K562 (cell line): ENCODE results near the gene CCDC138. TPM values are rescaled to one million over a fixed set of nuclear protein-coding genes. Genes with fewer than 3 reads are reported as not detected.
A peak's percentile ranks its signal among the peaks of the same experiment; 100 is the strongest.

Experiments used
- ATAC-seq: fragments of 200-7000 bp; cut with Tn5 transposase; 3 replicates; pipeline ENCODE4 v1.9.1; 2020; ENCODE audit warnings: moderate library complexity
- BruUV-seq: library from RNA; stranded (reverse); fragments of 400-500 nt; replicated peaks from 2 replicates; lab custom pipeline; 2021; lab: Mats Ljungman, UMichigan
- CTCF ChIA-PET: fragments of 300-600 bp; formaldehyde crosslinking; extraction: SDS; loops from one replicate; lab custom pipeline; 2021; ENCODE audit warnings: low intra/inter-chr PET ratio; lab: Yijun Ruan, JAX
- POLR2A ChIA-PET: fragments of 300-600, 350-650 bp; sonication (Branson Sonifier 250); formaldehyde crosslinking; extraction: SDS; loops from one replicate; lab custom pipeline; 2021; ENCODE audit warnings: antibody characterized with exemption, inconsistent platforms; lab: Yijun Ruan, JAX
- DNase-seq, 4 experiments: peaks; one replicate each; pipeline versions ENCODE4 v3.0.0 to v3.0.0-alpha.2; 2011 to 2018; ENCODE audit warnings: low spot score in 3 of 4, mixed read lengths in 3 of 4; ENCODE audit errors: extremely low read depth in 1 of 4
- FAIRE-seq: peaks from 2 replicates; lab custom pipeline; 2011; peaks lifted over from hg19 to GRCh38; lab: Jason Lieb, UNC
- H2AFZ ChIP-seq: 2 replicates; pipeline ENCODE4 v1.6.0; 2011; ENCODE audit warnings: low read depth, low read length, control low read depth, inconsistent platforms
- H3K27ac ChIP-seq: fragments of 200-600 bp; 3 replicates; pipeline ENCODE4 v1.8.0; 2011; ENCODE audit warnings: low read depth, mild to moderate bottlenecking, control low read depth, inconsistent platforms, low read length, moderate library complexity, mixed read lengths; ENCODE audit errors: extremely low read depth
- H3K27me3 ChIP-seq, 2 experiments: fragments of 300-600 bp in 1 of 2; 2 replicates in 1 of 2; 3 replicates in 1 of 2; pipeline versions ENCODE4 v1.6.0 to v1.8.0; 2011; ENCODE audit warnings: inconsistent platforms in 2 of 2, low read length in 2 of 2, mild to moderate bottlenecking in 1 of 2, mixed read lengths in 1 of 2, moderate library complexity in 1 of 2; ENCODE audit not compliant: control insufficient read depth in 2 of 2, insufficient read depth in 2 of 2
- H3K36me3 ChIP-seq: fragments of 300-600 bp; 3 replicates; pipeline ENCODE4 v1.8.0; 2011; ENCODE audit warnings: mild to moderate bottlenecking, low read length, inconsistent platforms; ENCODE audit not compliant: control insufficient read depth, insufficient read depth
- H3K4me1 ChIP-seq, 2 experiments: fragments of 200-600 bp in 1 of 2; replicated peaks in 1 of 2; 2 replicates in 1 of 2; 3 replicates in 1 of 2; pipeline versions ENCODE4 v1.5.1 to v1.8.0; 2011; ENCODE audit warnings: inconsistent platforms in 2 of 2, low read length in 2 of 2, mild to moderate bottlenecking in 1 of 2, mixed read lengths in 1 of 2, moderate library complexity in 1 of 2; ENCODE audit not compliant: control insufficient read depth in 2 of 2, insufficient read depth in 2 of 2
- H3K4me2 ChIP-seq: 2 replicates; pipeline ENCODE4 v1.6.1; 2011; ENCODE audit warnings: low read length, control low read depth, inconsistent platforms, mixed read lengths; ENCODE audit not compliant: insufficient read depth
- H3K4me3 ChIP-seq: fragments of 200-600 bp; sonication (generic), shearing (Covaris generic); 2 replicates; pipeline ENCODE4 v1.5.1; 2016; ENCODE audit warnings: control low read depth, inconsistent platforms
- H3K79me2 ChIP-seq: fragments of 200-600 bp; 3 replicates; pipeline ENCODE4 v1.8.0; 2011; ENCODE audit warnings: low read length, inconsistent platforms; ENCODE audit not compliant: control insufficient read depth, insufficient read depth
- H3K9ac ChIP-seq, 2 experiments: 2 replicates each; pipeline versions ENCODE4 v1.6.0 to v1.6.1; 2011; ENCODE audit warnings: low read depth in 2 of 2, low read length in 2 of 2, control low read depth in 1 of 2, inconsistent platforms in 1 of 2, mild to moderate bottlenecking in 1 of 2, mixed read lengths in 1 of 2; ENCODE audit not compliant: insufficient read depth in 1 of 2
- H3K9me1 ChIP-seq: one replicate; pipeline ENCODE4 v1.6.0; 2011; ENCODE audit warnings: inconsistent platforms, mild to moderate bottlenecking, low read length, moderate library complexity; ENCODE audit not compliant: control insufficient read depth, insufficient read depth
- H3K9me3 ChIP-seq: replicated peaks from 2 replicates; pipeline ENCODE4 v1.5.1; 2011; ENCODE audit warnings: low read depth, low read length, inconsistent platforms; ENCODE audit not compliant: control insufficient read depth, insufficient read depth
- H4K20me1 ChIP-seq: replicated peaks from 2 replicates; pipeline ENCODE4 v1.6.1; 2011; ENCODE audit warnings: low read length, inconsistent platforms, mixed read lengths; ENCODE audit not compliant: control insufficient read depth, insufficient read depth
- GABPA ChIP-seq: fragments of 200-800 bp; sonication (Bioruptor generic); conservative IDR thresholded peaks from 2 replicates; pipeline ENCODE4 v1.6.1; 2016; ENCODE audit warnings: low read depth, missing genetic modification characterization, missing compliant biosample characterization
- KLF13 ChIP-seq: fragments of 450-650 bp; IDR thresholded peaks from 2 replicates; pipeline ENCODE4 v1.6.1; 2016; ENCODE audit warnings: missing genetic modification characterization, low read depth, mild to moderate bottlenecking, missing compliant biosample characterization, moderate library complexity, borderline replicate concordance
- SAFB ChIP-seq: fragments of 200-400 bp; formaldehyde crosslinking; IDR thresholded peaks from 2 replicates; pipeline ENCODE4 v1.6.1; 2017; ENCODE audit warnings: low read depth, low read length, borderline replicate concordance
- WGBS: fragments of 100-300 bp; shearing (Covaris generic); methylation state at CpG from one replicate; pipeline ENCODE4 v1.1.6; 2016; ENCODE audit warnings: low coverage, mixed read lengths; ENCODE audit not compliant: insufficient coverage; ENCODE audit errors: missing lambda C conversion rate; 5-methylcytosine and 5-hydroxymethylcytosine counted together
- in situ Hi-C: fragments of 300-500 bp; cut with MboI; formaldehyde crosslinking; loops from 4 replicates; pipeline ENCODE4 v1.15.0; 2018; ENCODE audit warnings: inconsistent platforms, mixed read lengths
- intact Hi-C: fragments of 100-400 bp; cut with micrococcal nuclease; formaldehyde crosslinking; loops from 2 replicates; pipeline ENCODE4 v1.14.2; 2022
- polyA plus RNA-seq, 8 experiments: library from polyadenylated mRNA; depleted of rRNA in 4 of 8; stranded (reverse) in 5 of 8; unstranded in 3 of 8; fragments of >200 nt; fragmentation: Nextera tagmentation in 2 of 8; fragmentation: Illumina TruSeq in 1 of 8; extraction: Ambion mirVana in 2 of 8; extraction: Trizol in 1 of 8; gene quantifications; 2 replicates each; pipeline versions ENCODE4 v1.2.1 to v1.2.3, GENCODE V29; 2011 to 2014; ENCODE audit warnings: inconsistent platforms in 1 of 8, missing spikeins in 1 of 8
- total RNA-seq, 7 experiments: library from RNA; depleted of rRNA in 6 of 7; stranded (reverse); fragments of >200 nt in 6 of 7; fragmentation: Illumina TruSeq in 2 of 7; extraction: Trizol in 2 of 7; gene quantifications; 2 replicates each; pipeline versions ENCODE4 v1.2.1 to v1.2.3, GENCODE V29; 2011 to 2021; ENCODE audit warnings: low replicate concordance in 1 of 7
- TF ChIP-seq, protein P1 (sequence below): fragments of 450-650 bp; IDR thresholded peaks from 2 replicates; pipeline ENCODE4 v1.6.1; 2018; ENCODE audit warnings: mild to moderate bottlenecking, low read depth; ENCODE audit not compliant: partially characterized antibody

Gene CCDC138
- total and polyA plus RNA-seq, 9 of the 15 experiments (the other 6 are each of a cell fraction or from before 2014, with no cell fraction given), result 17.5 to 44.6 (median 26.7) TPM

DNA sequence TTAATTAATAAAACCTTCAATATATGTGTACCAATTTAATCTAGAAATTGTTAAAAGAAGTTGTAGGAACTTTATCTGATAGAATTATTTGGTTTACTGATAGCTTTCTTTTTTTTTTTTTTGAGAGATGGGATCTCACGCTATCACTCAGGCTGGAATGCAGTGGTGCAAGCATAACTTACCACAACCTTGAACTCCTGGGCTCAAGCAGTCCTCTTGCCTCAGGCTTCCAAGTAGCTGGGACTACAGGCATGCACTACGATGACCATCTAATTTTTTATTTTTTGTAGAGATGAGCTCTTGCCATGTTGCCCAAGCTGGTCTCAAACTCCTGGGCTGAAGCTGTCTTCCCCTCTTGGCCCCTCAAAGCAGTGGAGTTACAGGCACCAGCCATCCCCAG, 66.8 kb downstream of the CCDC138 start:
- Histone ChIP-seq H3K27me3 (no peaks in the 10 kb centered on the region), H3K9ac (no peak overlapping the region), H3K4me2 (no peak overlapping the region), H3K36me3 (peaks cover 52% of the 10 kb centered on the region; the same call in 2 of the 3 replicates), H3K79me2 (no peaks in the 10 kb centered on the region), H2AFZ (no peak overlapping the region), H3K27ac (no peak overlapping the region), H3K9me3 (no peaks in the 10 kb centered on the region), H4K20me1 (no peaks in the 10 kb centered on the region), H3K4me1 (no peaks in the 10 kb centered on the region), H3K9me1 (no peaks in the 10 kb centered on the region), H3K4me3 (no peak overlapping the region)
- POLR2A ChIA-PET, result no interaction called here
- ATAC-seq (no peak), DNase-seq (no peak), FAIRE-seq (no peak)
- intact Hi-C loops (no loop called here), in situ Hi-C loops (no loop called here)
- 90% methylated on average over 1 of the region's 2 CpGs for WGBS
- BruUV-seq, result TSS peak; percentile 22
- no peak for TF ChIP-seq GABPA (tag)
- TF ChIP-seq, protein P1, sequence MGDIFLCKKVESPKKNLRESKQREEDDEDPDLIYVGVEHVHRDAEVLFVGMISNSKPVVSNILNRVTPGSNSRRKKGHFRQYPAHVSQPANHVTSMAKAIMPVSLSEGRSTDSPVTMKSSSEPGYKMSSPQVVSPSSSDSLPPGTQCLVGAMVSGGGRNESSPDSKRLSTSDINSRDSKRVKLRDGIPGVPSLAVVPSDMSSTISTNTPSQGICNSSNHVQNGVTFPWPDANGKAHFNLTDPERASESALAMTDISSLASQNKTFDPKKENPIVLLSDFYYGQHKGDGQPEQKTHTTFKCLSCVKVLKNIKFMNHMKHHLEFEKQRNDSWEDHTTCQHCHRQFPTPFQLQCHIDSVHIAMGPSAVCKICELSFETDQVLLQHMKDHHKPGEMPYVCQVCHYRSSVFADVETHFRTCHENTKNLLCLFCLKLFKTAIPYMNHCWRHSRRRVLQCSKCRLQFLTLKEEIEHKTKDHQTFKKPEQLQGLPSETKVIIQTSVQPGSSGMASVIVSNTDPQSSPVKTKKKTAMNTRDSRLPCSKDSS, result no peak
- TF ChIP-seq SAFB, result no peak
- TF ChIP-seq KLF13 (tag), result no peak
- CTCF ChIA-PET, result no interaction called here
